CD4-positive, alpha-beta T cell (primary cell): ENCODE data around the gene SIN3B. TPM values are rescaled to one million over a fixed set of nuclear protein-coding genes. Genes with fewer than 3 reads are reported as not detected.

Source experiments
- ATAC-seq: fragments of 200-7000 bp; cut with Tn5 transposase; one replicate; pipeline ENCODE4 v1.10.0; 2022; ENCODE audit warnings: mild to moderate bottlenecking; ENCODE audit not compliant: poor library complexity
- CTCF ChIA-PET: fragments of 350-600 bp; sonication (Branson Sonifier 250); formaldehyde crosslinking; loops from one replicate; lab custom pipeline; 2021; ENCODE audit warnings: antibody characterized with exemption, inconsistent platforms; lab: Charles Lee
- POLR2A ChIA-PET: fragments of 350-600 bp; sonication (Branson Sonifier 250); formaldehyde crosslinking; loops from one replicate; lab custom pipeline; 2021; ENCODE audit warnings: antibody characterized with exemption, inconsistent platforms; lab: Charles Lee
- DNase-seq, 14 experiments: peaks; one replicate each; pipeline ENCODE4 v3.0.0-alpha.2; 2013 to 2020; ENCODE audit warnings: mixed read lengths in 2 of 14
- H3K27ac ChIP-seq, 2 donors: one replicate each; pipeline versions ENCODE4 v1.5.1 to v1.7.0; 2013; ENCODE audit warnings: low read length in 2 of 2, low read depth in 1 of 2, mild to moderate bottlenecking in 1 of 2
- H3K27me3 ChIP-seq, 2 experiments: 1 replicate in 1 of 2; 2 replicates in 1 of 2; pipeline versions ENCODE4 v1.6.1 to v1.7.0; 2013; ENCODE audit warnings: low read length in 2 of 2, control low read depth in 1 of 2, mild to moderate bottlenecking in 1 of 2, moderate library complexity in 1 of 2; ENCODE audit not compliant: insufficient read depth in 2 of 2, control insufficient read depth in 1 of 2
- H3K36me3 ChIP-seq: one replicate; pipeline ENCODE4 v1.6.1; 2013; ENCODE audit warnings: low read length, control low read depth; ENCODE audit not compliant: insufficient read depth
- H3K4me1 ChIP-seq: one replicate; pipeline ENCODE4 v1.6.1; 2013; ENCODE audit warnings: low read length, control low read depth; ENCODE audit not compliant: insufficient read depth
- H3K4me3 ChIP-seq: one replicate; pipeline ENCODE4 v1.5.1; 2013; ENCODE audit warnings: mild to moderate bottlenecking, low read length, moderate library complexity
- H3K9me3 ChIP-seq, 2 experiments: 1 replicate in 1 of 2; 2 replicates in 1 of 2; pipeline versions ENCODE4 v1.6.1 to v1.7.0; 2013; ENCODE audit warnings: low read length in 2 of 2, mild to moderate bottlenecking in 2 of 2, control low read depth in 1 of 2, moderate library complexity in 1 of 2; ENCODE audit not compliant: control insufficient read depth in 1 of 2, insufficient read depth in 1 of 2
- H3K27ac Mint-ChIP-seq: one replicate; pipeline ENCODE4 v1.8.0; 2020; ENCODE audit warnings: mixed read lengths
- H3K27me3 Mint-ChIP-seq: one replicate; pipeline ENCODE4 v1.8.0; 2021; ENCODE audit warnings: mixed read lengths
- H3K36me3 Mint-ChIP-seq: one replicate; pipeline ENCODE4 v1.8.0; 2021; ENCODE audit warnings: low read depth, mixed read lengths
- H3K4me1 Mint-ChIP-seq: one replicate; pipeline ENCODE4 v1.8.0; 2021; ENCODE audit warnings: low read depth, mixed read lengths
- H3K4me3 Mint-ChIP-seq: one replicate; pipeline ENCODE4 v1.8.0; 2020; ENCODE audit warnings: mild to moderate bottlenecking, mixed read lengths
- H3K9me3 Mint-ChIP-seq: one replicate; pipeline ENCODE4 v1.8.0; 2020; ENCODE audit warnings: mixed read lengths
- intact Hi-C, 2 experiments: fragments of 100-400 bp; cut with DNase I in 1 of 2; cut with micrococcal nuclease in 1 of 2; formaldehyde crosslinking; loops; one replicate each; pipeline versions ENCODE4 v1.15.1 to v1.9.0; 2023 to 2025; cut with DNase I, micrococcal nuclease
- total RNA-seq, 174 experiments: library from RNA in 2 of 174; stranded (reverse) in 2 of 174; gene quantifications; one replicate each; pipeline ENCODE4 v1.2.3 and lab custom pipeline; 2021 to 2026
- TF ChIP-seq, protein P1 (sequence below): fragments of 200-600 bp; IDR thresholded peaks from one replicate; pipeline ENCODE4 v1.8.0; 2022; ENCODE audit warnings: antibody characterized with exemption, mild to moderate bottlenecking

SIN3B gene
- total RNA-seq, 2 experiments from 2014 or later, result 52.4 to 53.7 TPM

GRCh38 chr19:16782719-16783118 lies 46.5 kb upstream of the SIN3B start:
- Histone ChIP-seq H3K9me3 (no peaks in the 10 kb centered on the region), H3K36me3 (no peaks in the 10 kb centered on the region), H3K27ac (no peak overlapping the region), H3K4me1 (no peaks in the 10 kb centered on the region), H3K4me3 (no peak overlapping the region), H3K27me3 (no peaks in the 10 kb centered on the region)
- Mint-ChIP-seq H3K27ac (no peak overlapping the region), H3K9me3 (no peaks in the 10 kb centered on the region), H3K4me3 (no peak overlapping the region), H3K36me3 (no peaks in the 10 kb centered on the region), H3K27me3 (peaks cover 3% of the 10 kb centered on the region), H3K4me1 (no peaks in the 10 kb centered on the region)
- TF ChIP-seq, protein P1, sequence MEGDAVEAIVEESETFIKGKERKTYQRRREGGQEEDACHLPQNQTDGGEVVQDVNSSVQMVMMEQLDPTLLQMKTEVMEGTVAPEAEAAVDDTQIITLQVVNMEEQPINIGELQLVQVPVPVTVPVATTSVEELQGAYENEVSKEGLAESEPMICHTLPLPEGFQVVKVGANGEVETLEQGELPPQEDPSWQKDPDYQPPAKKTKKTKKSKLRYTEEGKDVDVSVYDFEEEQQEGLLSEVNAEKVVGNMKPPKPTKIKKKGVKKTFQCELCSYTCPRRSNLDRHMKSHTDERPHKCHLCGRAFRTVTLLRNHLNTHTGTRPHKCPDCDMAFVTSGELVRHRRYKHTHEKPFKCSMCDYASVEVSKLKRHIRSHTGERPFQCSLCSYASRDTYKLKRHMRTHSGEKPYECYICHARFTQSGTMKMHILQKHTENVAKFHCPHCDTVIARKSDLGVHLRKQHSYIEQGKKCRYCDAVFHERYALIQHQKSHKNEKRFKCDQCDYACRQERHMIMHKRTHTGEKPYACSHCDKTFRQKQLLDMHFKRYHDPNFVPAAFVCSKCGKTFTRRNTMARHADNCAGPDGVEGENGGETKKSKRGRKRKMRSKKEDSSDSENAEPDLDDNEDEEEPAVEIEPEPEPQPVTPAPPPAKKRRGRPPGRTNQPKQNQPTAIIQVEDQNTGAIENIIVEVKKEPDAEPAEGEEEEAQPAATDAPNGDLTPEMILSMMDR, result no peak
- ATAC-seq (no peak), DNase-seq (no peak)
- CTCF ChIA-PET, result no interaction called here
- intact Hi-C loops, result no loop called here
- POLR2A ChIA-PET, result no interaction called here

DNA sequence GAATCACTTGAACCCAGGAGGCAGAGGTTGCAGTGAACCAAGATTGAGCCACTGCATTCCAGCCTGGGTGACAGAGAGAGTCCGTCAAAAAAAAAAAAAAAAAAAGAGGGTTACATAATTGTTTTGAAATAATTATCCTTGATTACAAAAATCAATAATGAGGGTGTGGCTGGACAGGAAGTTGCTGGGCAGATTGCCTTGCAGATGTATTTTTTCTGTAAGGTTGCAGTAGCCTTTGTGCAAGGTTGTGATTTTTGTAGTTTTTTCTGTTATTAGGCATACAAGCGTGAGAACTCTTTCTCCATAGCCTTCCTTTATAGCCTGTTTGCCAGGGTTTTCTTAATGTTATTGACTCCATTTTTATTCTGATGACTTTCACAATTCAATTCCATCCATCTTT lies 40.7 kb upstream of the SIN3B start:
- H3K4me3 Mint-ChIP-seq, result no peak overlapping the region
- TF ChIP-seq, protein P1, result no peak
- H3K9me3 ChIP-seq, result peaks cover 19 to 27% of the 10 kb centered on the region in 2 experiments
- no peaks in the 10 kb centered on the region for H3K4me1 Mint-ChIP-seq
- H3K36me3 Mint-ChIP-seq, result peaks cover 15% of the 10 kb centered on the region
- no peaks in the 10 kb centered on the region for H3K27me3 ChIP-seq
- no peaks in the 10 kb centered on the region for H3K36me3 ChIP-seq
- POLR2A ChIA-PET, result no interaction called here
- H3K4me1 ChIP-seq, result no peaks in the 10 kb centered on the region
- no peak overlapping the region for H3K4me3 ChIP-seq
- CTCF ChIA-PET, result no interaction called here
- no peak for DNase-seq
- no peak for ATAC-seq
- peaks cover 3% of the 10 kb centered on the region for H3K27me3 Mint-ChIP-seq
- H3K9me3 Mint-ChIP-seq, result peaks cover 8% of the 10 kb centered on the region
- H3K27ac Mint-ChIP-seq, result no peak overlapping the region
- H3K27ac ChIP-seq, result no peak overlapping the region
- intact Hi-C loops, result no loop called here

DNA sequence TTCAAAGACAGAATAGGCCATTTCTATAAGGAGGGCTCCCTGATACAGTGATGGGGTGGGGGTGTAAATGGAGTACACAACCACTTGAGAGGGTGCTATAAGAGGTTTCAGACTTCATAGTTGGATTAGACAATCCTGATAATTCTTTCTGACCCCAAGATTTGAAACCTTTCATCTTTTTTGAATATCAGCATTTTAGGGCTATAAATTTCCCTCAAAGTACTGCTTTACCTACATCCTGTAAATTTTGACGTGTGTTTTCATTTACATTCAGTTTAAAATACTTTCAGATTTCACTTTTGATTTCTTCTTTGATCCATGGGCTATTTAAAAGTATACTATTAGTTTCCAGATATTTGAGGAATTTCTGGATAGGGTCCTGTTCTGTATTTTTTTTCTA lies 40.0 kb upstream of the SIN3B start:
- H3K27ac Mint-ChIP-seq, result no peak overlapping the region
- POLR2A ChIA-PET, result no interaction called here
- H3K36me3 Mint-ChIP-seq, result peaks cover 15% of the 10 kb centered on the region
- no peak overlapping the region for H3K4me3 ChIP-seq
- no peak overlapping the region for H3K4me3 Mint-ChIP-seq
- H3K4me1 ChIP-seq, result no peaks in the 10 kb centered on the region
- no peak for DNase-seq
- H3K27ac ChIP-seq, result no peak overlapping the region
- peaks cover 3% of the 10 kb centered on the region for H3K27me3 Mint-ChIP-seq
- CTCF ChIA-PET, result no interaction called here
- no peaks in the 10 kb centered on the region for H3K4me1 Mint-ChIP-seq
- TF ChIP-seq, protein P1, result no peak
- intact Hi-C loops, result no loop called here
- ATAC-seq, result no peak
- peaks cover 8% of the 10 kb centered on the region for H3K9me3 Mint-ChIP-seq
- H3K9me3 ChIP-seq, result peaks cover 19 to 27% of the 10 kb centered on the region in 2 experiments
- no peaks in the 10 kb centered on the region for H3K27me3 ChIP-seq
- H3K36me3 ChIP-seq, result no peaks in the 10 kb centered on the region
